Neural cell (in vitro differentiated cells): ENCODE measurements around the gene MUSK.

ENCODE experiments used
- EP300 ChIP-seq: fragments of 450-650 bp; conservative IDR thresholded peaks from 2 replicates; pipeline ENCODE4 v1.6.1; 2014; ENCODE audit warnings: antibody characterized with exemption, mild to moderate bottlenecking, moderate library complexity; ENCODE audit not compliant: poor library complexity, severe bottlenecking
- EZH2 ChIP-seq: fragments of 200-600, 300-800 bp; shearing (Covaris generic), sonication (generic); IDR thresholded peaks from 2 replicates; pipeline ENCODE4 v1.6.1; 2014; ENCODE audit warnings: antibody characterized with exemption, low read length, borderline replicate concordance, mild to moderate bottlenecking; ENCODE audit not compliant: insufficient read depth, poor library complexity, severe bottlenecking
- MXI1 ChIP-seq: fragments of 450-650 bp; conservative IDR thresholded peaks from 2 replicates; pipeline ENCODE4 v1.6.1; 2014; ENCODE audit warnings: antibody characterized with exemption, mild to moderate bottlenecking; ENCODE audit not compliant: poor library complexity, severe bottlenecking
- POLR2AphosphoS5 ChIP-seq: IDR thresholded peaks from 2 replicates; pipeline ENCODE4 v1.6.1; 2012
- RAD21 ChIP-seq: fragments of 450-650 bp; conservative IDR thresholded peaks from 2 replicates; pipeline ENCODE4 v1.6.1; 2014; ENCODE audit warnings: antibody characterized with exemption, mild to moderate bottlenecking, moderate library complexity
- SMC3 ChIP-seq: fragments of 450-650 bp; conservative IDR thresholded peaks from 2 replicates; pipeline ENCODE4 v1.6.1; 2014; ENCODE audit warnings: antibody characterized with exemption, mild to moderate bottlenecking, moderate library complexity; ENCODE audit not compliant: poor library complexity
- TAF1 ChIP-seq: IDR thresholded peaks from 2 replicates; pipeline ENCODE4 v1.6.1; 2012; ENCODE audit warnings: low read depth
- TF ChIP-seq, protein P1 (sequence below): fragments of 450-650 bp; IDR thresholded peaks from 2 replicates; pipeline ENCODE4 v1.5.1; 2014; ENCODE audit warnings: antibody characterized with exemption, mild to moderate bottlenecking, moderate library complexity; ENCODE audit not compliant: poor library complexity, severe bottlenecking
- TF ChIP-seq, protein P2 (sequence below): IDR thresholded peaks from 2 replicates; pipeline ENCODE4 v1.6.1; 2012; ENCODE audit warnings: borderline replicate concordance

GRCh38 chr9:110710420-110710819, 41.8 kb downstream of the MUSK start:
- no peak for TF ChIP-seq EZH2
- TF ChIP-seq, protein P1, sequence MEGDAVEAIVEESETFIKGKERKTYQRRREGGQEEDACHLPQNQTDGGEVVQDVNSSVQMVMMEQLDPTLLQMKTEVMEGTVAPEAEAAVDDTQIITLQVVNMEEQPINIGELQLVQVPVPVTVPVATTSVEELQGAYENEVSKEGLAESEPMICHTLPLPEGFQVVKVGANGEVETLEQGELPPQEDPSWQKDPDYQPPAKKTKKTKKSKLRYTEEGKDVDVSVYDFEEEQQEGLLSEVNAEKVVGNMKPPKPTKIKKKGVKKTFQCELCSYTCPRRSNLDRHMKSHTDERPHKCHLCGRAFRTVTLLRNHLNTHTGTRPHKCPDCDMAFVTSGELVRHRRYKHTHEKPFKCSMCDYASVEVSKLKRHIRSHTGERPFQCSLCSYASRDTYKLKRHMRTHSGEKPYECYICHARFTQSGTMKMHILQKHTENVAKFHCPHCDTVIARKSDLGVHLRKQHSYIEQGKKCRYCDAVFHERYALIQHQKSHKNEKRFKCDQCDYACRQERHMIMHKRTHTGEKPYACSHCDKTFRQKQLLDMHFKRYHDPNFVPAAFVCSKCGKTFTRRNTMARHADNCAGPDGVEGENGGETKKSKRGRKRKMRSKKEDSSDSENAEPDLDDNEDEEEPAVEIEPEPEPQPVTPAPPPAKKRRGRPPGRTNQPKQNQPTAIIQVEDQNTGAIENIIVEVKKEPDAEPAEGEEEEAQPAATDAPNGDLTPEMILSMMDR = no peak
- no peak for TF ChIP-seq RAD21
- no peak for TF ChIP-seq MXI1
- no peak for TF ChIP-seq EP300
- no peak for TF ChIP-seq POLR2AphosphoS5
- no peak for TF ChIP-seq SMC3
- TF ChIP-seq, protein P2, sequence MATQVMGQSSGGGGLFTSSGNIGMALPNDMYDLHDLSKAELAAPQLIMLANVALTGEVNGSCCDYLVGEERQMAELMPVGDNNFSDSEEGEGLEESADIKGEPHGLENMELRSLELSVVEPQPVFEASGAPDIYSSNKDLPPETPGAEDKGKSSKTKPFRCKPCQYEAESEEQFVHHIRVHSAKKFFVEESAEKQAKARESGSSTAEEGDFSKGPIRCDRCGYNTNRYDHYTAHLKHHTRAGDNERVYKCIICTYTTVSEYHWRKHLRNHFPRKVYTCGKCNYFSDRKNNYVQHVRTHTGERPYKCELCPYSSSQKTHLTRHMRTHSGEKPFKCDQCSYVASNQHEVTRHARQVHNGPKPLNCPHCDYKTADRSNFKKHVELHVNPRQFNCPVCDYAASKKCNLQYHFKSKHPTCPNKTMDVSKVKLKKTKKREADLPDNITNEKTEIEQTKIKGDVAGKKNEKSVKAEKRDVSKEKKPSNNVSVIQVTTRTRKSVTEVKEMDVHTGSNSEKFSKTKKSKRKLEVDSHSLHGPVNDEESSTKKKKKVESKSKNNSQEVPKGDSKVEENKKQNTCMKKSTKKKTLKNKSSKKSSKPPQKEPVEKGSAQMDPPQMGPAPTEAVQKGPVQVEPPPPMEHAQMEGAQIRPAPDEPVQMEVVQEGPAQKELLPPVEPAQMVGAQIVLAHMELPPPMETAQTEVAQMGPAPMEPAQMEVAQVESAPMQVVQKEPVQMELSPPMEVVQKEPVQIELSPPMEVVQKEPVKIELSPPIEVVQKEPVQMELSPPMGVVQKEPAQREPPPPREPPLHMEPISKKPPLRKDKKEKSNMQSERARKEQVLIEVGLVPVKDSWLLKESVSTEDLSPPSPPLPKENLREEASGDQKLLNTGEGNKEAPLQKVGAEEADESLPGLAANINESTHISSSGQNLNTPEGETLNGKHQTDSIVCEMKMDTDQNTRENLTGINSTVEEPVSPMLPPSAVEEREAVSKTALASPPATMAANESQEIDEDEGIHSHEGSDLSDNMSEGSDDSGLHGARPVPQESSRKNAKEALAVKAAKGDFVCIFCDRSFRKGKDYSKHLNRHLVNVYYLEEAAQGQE = no peak
- no peak for TF ChIP-seq TAF1
